Measurements from ENCODE around the gene CD300LB. TPM values are rescaled to one million over a fixed set of nuclear protein-coding genes. Genes with fewer than 3 reads are reported as not detected.
"Not testable (repeated sequence)": the region's sequence is repeated elsewhere in the genome, so short reads cannot be mapped to it uniquely, and the experiment has no call there.

CD300LB gene
- total RNA-seq, 2 experiments from 2014 or later: not detected

DNA sequence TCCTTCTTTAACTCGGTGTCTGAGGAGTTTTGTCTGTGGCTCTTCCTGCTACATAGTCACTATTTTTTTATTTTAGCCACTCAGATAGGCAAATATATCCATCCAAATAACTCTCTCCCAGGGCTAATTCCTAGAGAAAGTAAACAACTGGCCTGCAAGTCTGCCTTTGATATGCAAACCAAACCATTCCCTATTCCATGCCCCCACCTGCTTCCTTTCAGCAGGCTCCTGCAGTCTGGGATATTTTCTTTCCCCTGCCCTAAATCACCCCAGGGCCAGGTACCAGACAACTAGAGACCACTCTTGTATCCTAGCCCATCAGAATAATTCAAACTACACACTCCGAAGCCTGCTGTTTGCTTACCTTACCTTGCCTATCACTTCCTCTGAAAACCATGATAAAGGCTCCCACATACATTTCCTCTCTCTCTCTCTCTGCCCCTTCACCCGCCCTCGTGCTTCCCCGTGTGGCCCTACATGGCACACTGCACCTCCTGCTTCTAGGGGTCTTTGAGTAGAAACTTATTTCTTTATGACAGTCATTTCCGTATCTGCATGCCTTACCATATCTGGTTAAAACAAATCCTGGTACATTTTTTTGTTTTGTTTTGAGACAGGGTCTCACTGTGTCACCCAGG is 27.7 kb upstream of the CD300LB start:
- ATAC-seq: no peak
- peaks cover 5% of the 10 kb centered on the region for H3K4me1 Mint-ChIP-seq (ENCODE audit: low read depth)
- DNase-seq: no peak
- TF ChIP-seq, protein P1, sequence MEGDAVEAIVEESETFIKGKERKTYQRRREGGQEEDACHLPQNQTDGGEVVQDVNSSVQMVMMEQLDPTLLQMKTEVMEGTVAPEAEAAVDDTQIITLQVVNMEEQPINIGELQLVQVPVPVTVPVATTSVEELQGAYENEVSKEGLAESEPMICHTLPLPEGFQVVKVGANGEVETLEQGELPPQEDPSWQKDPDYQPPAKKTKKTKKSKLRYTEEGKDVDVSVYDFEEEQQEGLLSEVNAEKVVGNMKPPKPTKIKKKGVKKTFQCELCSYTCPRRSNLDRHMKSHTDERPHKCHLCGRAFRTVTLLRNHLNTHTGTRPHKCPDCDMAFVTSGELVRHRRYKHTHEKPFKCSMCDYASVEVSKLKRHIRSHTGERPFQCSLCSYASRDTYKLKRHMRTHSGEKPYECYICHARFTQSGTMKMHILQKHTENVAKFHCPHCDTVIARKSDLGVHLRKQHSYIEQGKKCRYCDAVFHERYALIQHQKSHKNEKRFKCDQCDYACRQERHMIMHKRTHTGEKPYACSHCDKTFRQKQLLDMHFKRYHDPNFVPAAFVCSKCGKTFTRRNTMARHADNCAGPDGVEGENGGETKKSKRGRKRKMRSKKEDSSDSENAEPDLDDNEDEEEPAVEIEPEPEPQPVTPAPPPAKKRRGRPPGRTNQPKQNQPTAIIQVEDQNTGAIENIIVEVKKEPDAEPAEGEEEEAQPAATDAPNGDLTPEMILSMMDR (IDR thresholded peaks at IDR 0.05): no peak
- no peaks in the 10 kb centered on the region for H3K9me3 Mint-ChIP-seq
- H3K4me3 Mint-ChIP-seq: no peak overlapping the region
- ChIA-PET CTCF (no interaction called here), POLR2A (no interaction called here)
- no peaks in the 10 kb centered on the region for H3K36me3 Mint-ChIP-seq (ENCODE audit: low read depth)
- H3K27ac Mint-ChIP-seq: no peak overlapping the region
- intact Hi-C loops (cut with micrococcal nuclease): no loop called here
- H3K27me3 Mint-ChIP-seq: no peaks in the 10 kb centered on the region

DNA sequence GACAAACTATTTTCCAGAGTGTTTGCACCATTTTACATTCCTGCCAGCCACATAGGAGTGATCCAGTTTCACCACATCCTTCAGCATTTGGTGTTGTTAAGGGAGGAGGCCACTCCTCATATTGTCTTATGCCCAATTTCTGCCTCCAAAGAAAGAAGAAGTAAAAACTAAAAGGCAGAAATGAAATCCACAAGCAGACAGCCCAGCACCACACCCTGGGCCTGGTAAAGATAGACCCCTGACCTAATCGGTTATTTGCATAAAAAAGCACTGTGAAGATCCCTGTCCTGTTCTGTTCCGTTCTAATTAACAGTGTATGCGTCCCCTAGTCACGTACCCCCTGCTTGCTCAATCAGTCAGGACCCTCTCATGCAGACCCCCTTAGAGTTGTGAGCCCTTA is 27.1 kb upstream of the CD300LB start:
- intact Hi-C loops (cut with micrococcal nuclease): not testable (repeated sequence)

DNA sequence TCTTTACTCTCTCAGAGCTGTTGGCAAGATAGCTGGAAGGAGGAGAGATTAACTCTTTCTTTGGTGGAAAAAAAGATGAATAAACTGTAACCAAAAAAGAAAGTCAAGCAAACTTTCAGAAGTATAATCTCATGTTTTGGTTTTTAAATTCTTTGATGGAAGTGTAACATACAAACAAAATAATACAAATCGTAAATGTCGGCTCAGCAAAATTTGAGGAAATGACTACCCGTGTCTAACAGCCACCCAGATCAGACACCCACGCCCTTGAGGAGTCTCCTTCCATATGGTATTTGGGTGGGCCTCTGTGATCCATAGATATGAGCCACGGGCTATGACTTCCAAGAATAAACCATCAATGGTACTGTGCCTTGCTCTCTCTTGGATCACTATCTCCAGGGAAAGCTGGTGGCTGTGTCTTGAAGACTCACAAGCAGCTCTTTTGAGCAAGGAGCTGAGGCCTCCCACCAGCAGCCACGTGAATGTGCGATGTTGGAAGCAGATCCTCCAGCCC is 24.2 kb upstream of the CD300LB start:
- no peak overlapping the region for H3K4me3 Mint-ChIP-seq
- no peak overlapping the region for H3K27ac Mint-ChIP-seq
- peaks cover 5% of the 10 kb centered on the region for H3K4me1 Mint-ChIP-seq (ENCODE audit: low read depth)
- no peaks in the 10 kb centered on the region for H3K9me3 Mint-ChIP-seq
- H3K36me3 Mint-ChIP-seq (ENCODE audit: low read depth): no peaks in the 10 kb centered on the region
- intact Hi-C loops (cut with micrococcal nuclease): no loop called here
- TF ChIP-seq, protein P1 (IDR thresholded peaks at IDR 0.05): no peak
- no peak for ATAC-seq
- no peaks in the 10 kb centered on the region for H3K27me3 Mint-ChIP-seq
- POLR2A ChIA-PET: no interaction called here
- CTCF ChIA-PET: interaction anchor here (1.0 kb wide), 1 partner anchor 11 kb away, joined by 5 read pairs; no protein-coding TSS in a partner anchor
- no peak for DNase-seq

More for the DNA sequence above, 27.1 kb upstream of the CD300LB start:
- H3K27ac Mint-ChIP-seq; H3K9me3 Mint-ChIP-seq; H3K27me3 Mint-ChIP-seq; POLR2A ChIA-PET; ATAC-seq; DNase-seq; H3K4me1 Mint-ChIP-seq (ENCODE audit: low read depth); H3K36me3 Mint-ChIP-seq (ENCODE audit: low read depth); H3K4me3 Mint-ChIP-seq: not testable (repeated sequence)
- CTCF ChIA-PET: interaction anchor here (2.1 kb wide), 1 partner anchor 8 kb away, joined by 11 read pairs; no protein-coding TSS in a partner anchor

DNA sequence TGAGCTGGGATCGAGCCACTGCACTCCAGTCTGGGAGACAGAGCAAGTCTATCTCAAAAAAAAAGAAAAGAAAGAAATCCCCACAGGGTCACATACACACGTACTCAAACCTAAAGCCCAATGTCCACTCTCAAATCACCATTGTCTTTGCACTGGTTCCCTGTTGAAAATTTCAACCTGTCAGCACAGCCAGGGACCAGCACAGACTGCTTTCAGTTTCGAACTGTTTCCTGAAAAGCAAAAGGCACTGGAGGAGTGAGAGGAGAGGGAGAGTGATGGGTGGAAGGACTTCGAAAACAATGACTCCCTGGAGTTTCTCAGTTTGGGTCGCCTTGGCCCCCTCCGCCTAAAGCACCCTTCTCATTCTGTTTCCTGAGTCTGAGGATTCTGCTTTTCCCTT is 23.6 kb upstream of the CD300LB start:
- no peak overlapping the region for H3K4me3 Mint-ChIP-seq
- ATAC-seq (no peak), DNase-seq (no peak)
- no peaks in the 10 kb centered on the region for H3K36me3 Mint-ChIP-seq (ENCODE audit: low read depth)
- CTCF ChIA-PET: interaction anchor here (0.8 kb wide), 1 partner anchor 32 kb away, joined by 3 read pairs; no protein-coding TSS in a partner anchor
- peaks cover 5% of the 10 kb centered on the region for H3K4me1 Mint-ChIP-seq (ENCODE audit: low read depth)
- POLR2A ChIA-PET: no interaction called here
- H3K27me3 Mint-ChIP-seq: peaks cover 3% of the 10 kb centered on the region
- intact Hi-C loops (cut with micrococcal nuclease): no loop called here
- no peaks in the 10 kb centered on the region for H3K9me3 Mint-ChIP-seq
- TF ChIP-seq, protein P1 (IDR thresholded peaks at IDR 0.05): no peak
- no peak overlapping the region for H3K27ac Mint-ChIP-seq

DNA sequence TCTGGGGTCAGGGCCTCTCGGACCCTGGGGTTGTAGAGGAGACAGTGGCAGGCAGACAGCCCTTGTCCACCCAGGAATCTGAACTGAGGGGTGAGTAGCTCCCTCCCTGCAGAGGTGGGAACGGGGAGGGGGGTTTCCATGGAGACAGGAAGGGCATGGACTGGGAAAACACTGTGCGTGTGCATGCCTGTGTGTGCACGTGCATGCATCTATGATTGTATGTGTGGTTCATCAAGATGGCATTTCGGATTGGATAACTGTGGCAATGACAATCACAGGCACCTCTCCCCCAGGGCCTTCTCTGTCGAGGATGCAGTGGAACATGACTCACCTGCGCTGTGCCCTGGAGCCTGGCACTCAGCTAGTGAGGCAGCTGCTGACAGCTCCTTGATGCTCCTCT is 20.8 kb upstream of the CD300LB start:
- TF ChIP-seq, protein P1 (IDR thresholded peaks at IDR 0.05): no peak
- POLR2A ChIA-PET: no interaction called here
- Mint-ChIP-seq H3K4me1 (ENCODE audit: low read depth) (peaks cover 7% of the 10 kb centered on the region), H3K27me3 (peaks cover 4% of the 10 kb centered on the region), H3K36me3 (ENCODE audit: low read depth) (no peaks in the 10 kb centered on the region), H3K4me3 (no peak overlapping the region), H3K27ac (no peak overlapping the region), H3K9me3 (no peaks in the 10 kb centered on the region)
- DNase-seq (no peak), ATAC-seq (no peak)
- CTCF ChIA-PET: interaction anchor here (0.9 to 1.8 kb wide), 2 partner anchors 9 to 14 kb away, joined by 3 to 9 read pairs; partner anchors contain the start of gene CD300H
- intact Hi-C loops (cut with micrococcal nuclease): no loop called here

Data from activated CD8-positive, alpha-beta T cell treated with anti-CD3 and anti-CD28 coated beads for 36 hours (primary cell).